ENCODE measurements around the gene BNIP2.
"Not testable (repeated sequence)": the region's sequence is repeated elsewhere in the genome, so short reads cannot be mapped to it uniquely, and the experiment has no call there.

Gene BNIP2

DNA sequence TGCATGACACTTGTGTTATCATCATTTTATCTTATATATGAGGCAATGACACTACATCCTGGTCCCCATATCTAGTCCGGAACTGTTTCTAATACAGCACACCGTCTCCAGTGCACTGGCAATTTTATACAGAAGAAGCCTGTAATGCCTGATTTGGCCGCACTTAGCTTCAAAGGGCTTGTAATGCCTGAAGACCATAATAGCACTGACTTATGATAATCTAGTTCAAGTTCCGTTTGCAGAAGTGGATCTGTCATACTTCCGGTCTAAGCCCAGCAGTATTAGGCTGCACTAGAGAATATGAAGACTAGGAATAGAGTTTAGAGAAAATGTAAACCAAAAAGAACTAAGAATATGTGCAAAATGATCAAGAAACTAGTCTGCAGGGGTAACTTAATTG is 1.3 kb downstream of the BNIP2 start:
- DNase-seq, result peak; percentile 49

DNA sequence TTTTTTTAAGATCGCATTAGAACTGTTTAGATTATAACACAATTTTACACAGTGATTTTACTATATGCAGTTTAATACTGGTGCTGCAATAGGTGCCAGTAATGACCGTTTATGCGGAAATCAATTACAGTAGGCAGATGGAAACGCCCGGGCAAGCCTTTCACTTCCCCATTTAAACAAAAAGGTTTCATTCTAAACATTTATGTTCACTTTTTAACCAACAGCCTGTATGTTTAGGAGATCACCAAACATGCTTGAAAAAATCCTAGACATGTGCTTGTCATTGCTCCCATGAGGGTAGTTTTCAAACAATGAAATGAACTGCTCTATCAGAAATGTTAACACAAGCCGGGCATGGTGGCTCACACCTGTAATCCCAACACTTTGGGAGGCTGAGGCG is 2.7 kb downstream of the BNIP2 start:
- no peak for DNase-seq

DNA sequence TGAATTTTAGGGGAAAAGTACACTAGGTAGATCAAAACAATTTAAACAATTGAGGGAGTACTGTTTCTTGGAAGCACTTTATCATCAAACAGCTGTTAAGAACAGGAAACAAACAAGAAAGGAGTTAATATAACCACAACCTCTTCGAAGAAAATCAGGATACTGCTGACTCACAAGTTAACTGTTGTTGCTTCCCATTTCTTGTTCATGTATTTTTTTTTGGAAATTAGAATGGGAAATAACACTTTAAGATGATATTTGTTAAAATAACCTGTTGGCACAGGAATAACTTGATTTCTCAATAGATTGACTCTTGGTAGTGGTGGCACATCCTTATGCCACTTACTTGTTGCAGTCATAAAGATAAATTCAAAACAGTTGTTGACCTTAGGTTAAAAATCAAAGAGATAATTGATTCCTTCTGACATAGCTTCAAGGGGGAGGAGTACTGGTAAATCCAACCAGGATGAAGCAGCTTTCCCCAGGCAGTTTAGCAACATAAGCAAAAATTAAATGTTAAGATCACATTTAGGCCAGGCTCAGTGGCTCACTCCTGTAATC is 3.3 kb downstream of the BNIP2 start:
- peak; percentile 0 for DNase-seq

GRCh38 chr15:59680870-59681269 is 8.2 kb downstream of the BNIP2 start:
- no peak for DNase-seq

GRCh38 chr15:59680346-59680745 is 8.8 kb downstream of the BNIP2 start:
- DNase-seq, result no peak

DNA sequence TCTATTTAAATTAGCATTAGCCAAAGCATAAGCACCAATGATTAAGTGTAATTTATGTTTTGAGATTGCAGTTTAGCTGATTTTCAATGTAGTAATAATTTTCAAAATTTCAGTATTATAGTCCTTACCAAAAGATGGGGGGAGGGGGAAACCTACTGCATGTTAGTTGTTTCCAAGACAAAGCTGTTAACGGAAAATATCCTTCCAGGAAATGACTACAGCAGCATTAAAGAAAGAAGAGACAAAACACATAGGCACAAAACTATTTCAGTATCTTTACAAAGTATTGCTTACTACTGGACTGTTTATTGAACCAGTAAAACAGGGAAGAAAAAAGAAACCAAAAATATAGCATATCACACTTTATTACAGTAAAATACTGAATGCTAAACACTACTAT is 10.5 kb downstream of the BNIP2 start:
- no peak for DNase-seq

GRCh38 chr15:59678172-59678571 is 10.9 kb downstream of the BNIP2 start:
- no peak for DNase-seq

- no peak for DNase-seq
Observed at GRCh38 chr15:59676565-59676964, 12.6 kb downstream of the BNIP2 start.

DNA sequence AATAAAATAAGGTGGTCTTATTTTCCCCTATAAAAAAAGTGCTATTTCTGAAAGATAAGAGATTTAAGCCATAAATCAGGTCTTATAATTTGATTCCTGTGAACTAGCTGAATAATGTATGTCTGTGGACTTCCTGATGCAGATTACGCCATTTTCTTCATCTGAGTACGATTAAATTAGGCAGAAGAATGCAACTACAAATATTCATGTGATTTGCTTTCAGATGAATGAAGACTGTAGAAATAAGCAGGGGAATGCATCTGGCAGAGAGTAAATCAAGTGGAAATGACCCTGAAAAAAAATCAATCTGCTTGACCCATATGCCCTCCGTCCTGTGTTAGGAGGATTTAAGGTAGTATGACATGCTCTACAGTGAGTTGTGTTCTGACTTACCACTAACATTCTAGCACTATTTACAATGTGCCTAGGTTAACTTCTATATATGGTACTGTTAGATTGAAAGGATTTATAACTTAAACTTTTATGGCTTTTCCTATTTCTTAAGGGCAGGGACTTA is 14.7 kb downstream of the BNIP2 start:
- DNase-seq, result no peak

DNA sequence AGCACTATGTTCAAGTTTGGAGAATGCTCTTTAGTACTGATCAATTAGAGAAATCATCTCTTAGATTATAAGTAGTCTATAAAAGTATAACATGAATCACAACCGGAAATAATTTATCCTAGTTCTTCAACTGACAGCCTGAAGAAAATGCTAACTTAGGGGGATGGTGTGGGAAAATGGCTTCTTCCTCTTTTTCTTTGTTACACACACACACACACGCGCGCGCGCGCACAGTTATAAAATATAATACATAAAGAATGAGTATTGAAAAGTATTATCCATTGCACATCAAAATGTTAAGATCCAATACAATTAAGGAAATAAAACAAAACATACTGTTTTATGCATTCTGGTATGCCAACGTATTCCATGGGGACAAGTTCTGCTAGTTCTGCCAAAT is 20.6 kb downstream of the BNIP2 start:
- DNase-seq, result no peak

GRCh38 chr15:59662260-59662659 is 26.9 kb downstream of the BNIP2 start:
- no peak for DNase-seq

GRCh38 chr15:59659366-59659765 is 29.8 kb downstream of the BNIP2 start:
- DNase-seq, result no peak

- no peak for DNase-seq
Observed at GRCh38 chr15:59657635-59658125, 31.4 kb downstream of the BNIP2 start.

DNA sequence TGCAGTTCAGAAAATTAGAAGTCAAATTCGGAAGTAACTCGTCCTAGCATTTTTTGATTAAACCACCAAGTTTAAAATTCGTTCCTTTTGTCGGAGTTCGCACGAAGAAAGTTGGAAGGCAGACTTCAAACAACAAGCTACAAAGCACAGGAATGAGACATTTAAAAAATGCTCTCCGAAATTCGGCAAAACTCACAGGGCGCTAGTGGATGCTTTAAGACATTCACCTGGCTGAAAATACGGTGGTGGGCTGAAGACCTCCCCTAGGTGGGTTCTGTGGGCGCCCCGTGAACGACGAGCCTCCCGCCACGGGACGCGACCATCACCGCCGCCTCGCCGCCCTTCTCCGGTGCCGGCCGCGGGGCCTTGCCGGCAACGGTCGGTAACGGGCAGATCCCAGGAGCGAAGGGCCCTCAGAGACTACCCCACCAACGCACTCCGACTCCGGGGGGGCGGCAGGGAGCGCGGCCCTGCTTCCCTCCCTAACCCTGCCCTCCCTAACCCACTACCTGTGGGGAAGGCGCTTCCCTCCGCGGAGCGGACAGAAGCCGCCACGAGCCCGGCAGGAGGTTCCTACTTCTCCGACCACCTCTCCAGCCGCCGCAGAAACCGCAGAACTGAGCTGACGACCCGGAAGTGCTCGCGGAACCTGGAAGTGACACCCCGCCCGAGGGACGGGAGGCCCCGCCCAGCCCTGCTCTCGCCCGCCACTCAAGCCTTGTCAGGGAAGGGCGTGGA is 32.1 kb downstream of the BNIP2 start, which contains the start of gene GTF2A2:
GTF2A2 (minus strand) TSS at position 619 of the 738 bp plus-strand sequence. CDS start 5,238 bp downstream, outside the sequence.
- peak; percentile 64 for DNase-seq

DNA sequence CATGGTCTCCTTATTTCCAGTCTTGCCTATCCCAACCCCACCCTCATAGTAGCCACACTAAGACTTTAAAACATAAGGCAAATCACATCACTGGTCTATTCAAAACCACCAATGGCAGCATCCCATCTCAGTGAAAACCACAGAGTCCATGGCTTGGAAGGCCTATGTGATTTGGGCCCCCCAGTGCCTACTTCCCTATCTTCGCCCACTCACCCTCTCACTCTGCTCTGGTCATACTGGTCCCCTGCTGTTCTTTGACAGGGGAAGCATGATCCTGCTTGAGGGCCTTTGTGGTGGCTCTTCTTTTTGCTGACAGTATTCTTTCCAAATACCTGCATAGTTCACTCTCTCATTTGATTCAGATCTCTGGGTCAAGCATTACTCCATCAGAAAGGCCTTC is 35.1 kb downstream of the BNIP2 start:
- DNase-seq, result no peak

DNA sequence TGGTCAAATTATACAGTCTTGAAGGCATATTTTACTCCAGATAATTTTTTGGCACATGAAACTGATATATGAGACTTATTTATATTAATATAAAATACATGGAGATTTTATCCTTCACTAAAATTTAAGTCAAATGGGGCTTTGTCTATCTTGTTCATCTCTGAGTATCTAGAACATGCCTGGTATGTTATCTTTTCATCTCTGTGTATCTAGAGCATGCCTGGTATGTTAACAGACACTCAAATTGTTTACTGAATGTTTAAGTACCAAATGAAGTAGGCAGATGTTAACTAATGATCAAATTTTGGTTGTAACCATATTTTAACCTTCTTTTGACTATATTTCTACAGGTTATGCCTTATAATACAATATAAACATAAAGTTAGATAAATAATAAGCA is 39.5 kb downstream of the BNIP2 start:
- no peak for DNase-seq

DNA sequence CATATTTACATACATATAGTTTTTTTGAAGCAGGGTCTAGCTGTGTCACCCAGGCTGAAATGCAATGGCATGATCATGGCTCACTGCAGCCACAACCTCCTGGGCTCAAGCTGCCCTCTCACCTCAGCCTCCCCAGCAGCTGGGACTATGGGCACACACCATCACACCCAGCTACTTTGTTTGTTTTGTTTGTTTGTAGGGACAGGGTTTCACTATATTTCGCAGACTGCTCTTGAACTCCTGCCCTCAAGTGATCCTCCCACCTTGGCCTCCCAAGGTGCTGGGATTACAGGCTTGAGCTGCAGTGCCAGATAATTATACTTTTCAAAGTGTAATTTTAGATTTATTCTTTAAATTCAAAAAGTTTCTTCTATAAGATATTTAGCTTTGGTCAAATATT is 42.0 kb downstream of the BNIP2 start:
- no peak for DNase-seq

DNA sequence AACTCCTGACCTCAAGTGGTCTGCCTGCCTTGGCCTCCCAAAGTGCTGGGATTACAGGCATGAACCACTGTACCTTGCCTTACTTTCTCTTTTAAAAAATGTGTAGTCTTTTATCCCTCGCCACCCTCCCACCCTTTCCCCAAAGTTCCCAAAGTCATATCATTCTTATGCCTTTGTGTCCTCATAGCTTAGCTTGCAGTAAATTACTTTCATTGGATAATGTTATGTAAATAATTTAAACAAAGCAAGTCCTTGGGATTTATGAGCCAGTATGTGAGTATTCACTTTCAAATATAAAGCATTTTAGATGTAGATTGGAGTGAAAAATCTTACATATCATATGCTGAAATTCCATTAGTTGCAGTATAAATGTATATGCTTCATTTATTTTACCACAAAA is 42.8 kb downstream of the BNIP2 start:
- DNase-seq, result no peak

GRCh38 chr15:59645812-59646211 is 43.3 kb downstream of the BNIP2 start:
- not testable (repeated sequence) for DNase-seq

GRCh38 chr15:59644756-59645155 is 44.4 kb downstream of the BNIP2 start:
- no peak for DNase-seq

DNA sequence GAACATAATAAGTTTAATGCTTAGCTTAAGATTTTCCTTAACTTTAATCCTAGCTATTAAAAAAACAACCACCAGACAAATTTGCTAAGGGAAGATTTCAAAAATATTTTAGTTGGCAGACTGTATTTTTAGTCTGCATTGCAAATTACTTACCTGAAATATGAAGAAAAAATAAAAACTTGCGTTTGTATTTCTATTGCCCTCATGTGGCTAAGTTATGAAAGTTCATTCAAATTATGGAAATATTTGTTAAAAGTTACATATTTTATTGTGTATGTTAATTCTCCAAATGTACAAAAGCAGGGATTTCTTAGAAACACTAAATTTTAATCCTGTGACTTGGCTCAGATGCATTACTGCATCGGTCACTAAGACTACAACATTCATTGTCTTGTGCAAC is 46.8 kb downstream of the BNIP2 start:
- no peak for DNase-seq

DNA sequence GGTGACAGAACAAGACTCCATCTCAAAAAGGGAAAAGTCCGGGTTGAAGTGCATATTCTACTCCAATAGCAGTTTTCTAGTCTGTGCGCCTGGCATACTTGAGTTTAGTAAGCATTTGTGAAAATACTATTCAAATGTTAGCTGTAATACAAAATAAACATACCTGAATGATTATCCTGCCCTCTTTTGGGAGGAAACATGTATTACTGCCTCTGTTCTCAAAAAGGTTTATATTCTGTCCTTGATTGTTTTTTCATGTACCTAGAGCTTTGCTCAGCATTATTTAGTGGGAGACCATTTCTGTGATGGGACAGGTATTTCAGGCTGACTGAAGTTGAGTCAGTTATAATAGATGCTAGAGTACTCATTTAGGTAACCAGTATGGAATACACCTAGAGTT is 51.6 kb downstream of the BNIP2 start:
- not testable (repeated sequence) for DNase-seq

- no peak for DNase-seq
Observed at GRCh38 chr15:59636184-59636583, 52.9 kb downstream of the BNIP2 start.

DNA sequence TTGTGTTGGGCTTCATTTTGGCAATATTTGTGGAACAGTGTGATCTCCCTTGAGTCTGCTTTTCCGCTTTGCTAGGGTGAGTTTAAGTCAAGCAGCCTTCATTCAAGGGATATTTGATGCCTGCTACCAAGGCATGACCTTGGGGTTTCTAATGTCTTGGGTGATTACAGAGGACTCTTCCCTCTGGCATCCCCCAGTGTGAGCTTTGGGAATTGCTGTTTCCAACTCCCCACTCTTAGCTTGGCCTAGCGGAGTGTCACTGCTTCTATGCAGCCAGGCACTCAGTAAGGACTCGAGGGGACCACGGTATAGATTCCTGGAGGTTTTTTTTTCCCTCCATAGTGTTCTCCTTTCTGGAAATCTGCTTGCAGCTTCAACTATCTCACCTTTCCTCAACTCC is 56.4 kb downstream of the BNIP2 start:
- DNase-seq, result no peak

- DNase-seq, result no peak
Observed at GRCh38 chr15:59622289-59622688, 66.8 kb downstream of the BNIP2 start.

Measured in GF-D8 (cell line).